Loucy (cell line): ENCODE results near the gene UGT2B17.

Experiments
- CTCF ChIP-seq: fragments of 200-600 bp; sonication (generic); conservative IDR thresholded peaks from 2 replicates; pipeline ENCODE4 v1.5.1; 2014; ENCODE audit warnings: mild to moderate bottlenecking, antibody characterized with exemption, low read length
- EZH2phosphoT487 ChIP-seq: fragments of 200-600 bp; IDR thresholded peaks from 2 replicates; pipeline ENCODE4 v1.6.1; 2018; ENCODE audit warnings: antibody characterized with exemption, mild to moderate bottlenecking, moderate library complexity, borderline replicate concordance

- TF ChIP-seq CTCF: no peak
- TF ChIP-seq EZH2phosphoT487: no peak
These were observed 41.0 kb upstream of the UGT2B17 start for GRCh38 chr4:68617003-68617698.
